Left ventricle myocardium inferior (tissue), 1 donor: ENCODE measurements around the gene RAC2. TPM values are rescaled to one million over a fixed set of nuclear protein-coding genes. Genes with fewer than 3 reads are reported as not detected.
"Not testable (repeated sequence)": the region's sequence is repeated elsewhere in the genome, so short reads cannot be mapped to it uniquely, and the experiment has no call there.

Experiments
- DNase-seq: peaks from one replicate; pipeline ENCODE4 v3.0.0-alpha.2; 2020
- H3K27ac ChIP-seq: fragments of 200-600 bp; replicated peaks from 2 replicates; pipeline ENCODE4 v1.8.0; 2021
- H3K27me3 ChIP-seq: fragments of 200-600 bp; 2 replicates; pipeline ENCODE4 v1.8.0; 2021; ENCODE audit warnings: low read depth
- H3K36me3 ChIP-seq: fragments of 200-600 bp; 2 replicates; pipeline ENCODE4 v1.8.0; 2021
- H3K4me1 ChIP-seq: fragments of 200-600 bp; 2 replicates; pipeline ENCODE4 v1.8.0; 2021
- H3K4me3 ChIP-seq: fragments of 200-600 bp; 2 replicates; pipeline ENCODE4 v1.8.0; 2021; ENCODE audit warnings: mild to moderate bottlenecking, moderate library complexity
- H3K9me3 ChIP-seq: fragments of 200-600 bp; replicated peaks from 2 replicates; pipeline ENCODE4 v1.8.0; 2021
- CTCF ChIP-seq: fragments of 200-600 bp; IDR thresholded peaks from 2 replicates; pipeline ENCODE4 v1.8.0; 2021; ENCODE audit warnings: antibody characterized with exemption, mild to moderate bottlenecking, borderline replicate concordance
- intact Hi-C: fragments of 100-400 bp; cut with micrococcal nuclease; formaldehyde crosslinking; loops from one replicate; pipeline ENCODE4 v1.11.0; 2022
- total RNA-seq: library from RNA; stranded (reverse); fragmentation: NEBNext Ultra II Directional; extraction: Animal tissue kit (Norgen Biotek cat#: 25700); gene quantifications from one replicate; pipeline ENCODE4 v1.2.1, GENCODE V29; 2021
- donor health status: DM: no; HTN: yes; CAD: no; lungs with severe emphysema.

RAC2 gene
- total RNA-seq, 1 donor from 2014 or later, result 1.8 TPM

- Histone ChIP-seq H3K36me3 (no peaks in the 10 kb centered on the region), H3K9me3 (no peaks in the 10 kb centered on the region), H3K27me3 (peaks cover 100% of the 10 kb centered on the region), H3K27ac (no peak overlapping the region), H3K4me1 (no peaks in the 10 kb centered on the region), H3K4me3 (no peak overlapping the region)
- intact Hi-C loops, result no loop called here
- TF ChIP-seq CTCF, result no peak
- no peak for DNase-seq
Observed at GRCh38 chr22:37235897-37236607, 8.0 kb downstream of the RAC2 start.

GRCh38 chr22:37234736-37235711, 9.0 kb downstream of the RAC2 start:
- no peak for TF ChIP-seq CTCF
- Histone ChIP-seq H3K4me1 (no peaks in the 10 kb centered on the region), H3K9me3 (no peaks in the 10 kb centered on the region), H3K27me3 (peaks cover 99% of the 10 kb centered on the region), H3K4me3 (no peak overlapping the region), H3K36me3 (no peaks in the 10 kb centered on the region), H3K27ac (no peak overlapping the region)
- intact Hi-C loops, result no loop called here
- DNase-seq, result no peak

GRCh38 chr22:37233751-37234631, 10.1 kb downstream of the RAC2 start:
- DNase-seq, result no peak
- H3K4me3 ChIP-seq, result no peak overlapping the region
- H3K27ac ChIP-seq, result no peak overlapping the region
- no peak for TF ChIP-seq CTCF
- H3K27me3 ChIP-seq, result peaks cover 98% of the 10 kb centered on the region
- H3K36me3 ChIP-seq, result no peaks in the 10 kb centered on the region
- H3K9me3 ChIP-seq, result no peaks in the 10 kb centered on the region
- no peaks in the 10 kb centered on the region for H3K4me1 ChIP-seq
- intact Hi-C loops, result no loop called here

- H3K4me1 ChIP-seq, intact Hi-C loops, DNase-seq: not testable (repeated sequence)
Observed at GRCh38 chr22:37233371-37233750, 10.7 kb downstream of the RAC2 start.

GRCh38 chr22:37232140-37232998, 11.7 kb downstream of the RAC2 start:
- H3K9me3 ChIP-seq, result no peaks in the 10 kb centered on the region
- intact Hi-C loops, result no loop called here
- no peak for DNase-seq
- no peaks in the 10 kb centered on the region for H3K36me3 ChIP-seq
- no peak for TF ChIP-seq CTCF
- H3K4me1 ChIP-seq, result no peaks in the 10 kb centered on the region
- peaks cover 92% of the 10 kb centered on the region for H3K27me3 ChIP-seq
- no peak overlapping the region for H3K27ac ChIP-seq
- H3K4me3 ChIP-seq, result no peak overlapping the region

More at GRCh38 chr22:37233371-37233750, 10.7 kb downstream of the RAC2 start:
- not testable (repeated sequence) for H3K36me3 ChIP-seq, H3K4me3 ChIP-seq, H3K9me3 ChIP-seq, H3K27ac ChIP-seq
- H3K27me3 ChIP-seq, result peaks cover 96% of the 10 kb centered on the region
